Tibial nerve (tissue), 4 donors: ENCODE results near the gene ACOT9. TPM values are rescaled to one million over a fixed set of nuclear protein-coding genes. Genes with fewer than 3 reads are reported as not detected.

Experiments used
- DNase-seq, 2 donors: peaks; one replicate each; pipeline ENCODE4 v3.0.0-alpha.2; 2019; ENCODE audit warnings: low spot score in 2 of 2
- H3K27ac ChIP-seq, 4 donors: fragments of 200-600 bp; sonication (generic) in 3 of 4; one replicate each; pipeline ENCODE4 v1.5.1; 2017 to 2019; ENCODE audit warnings: mild to moderate bottlenecking in 1 of 4
- H3K27me3 ChIP-seq, 2 donors: fragments of 200-600 bp; sonication (generic) in 1 of 2; one replicate each; pipeline versions ENCODE4 v1.5.1 to v1.6.0; 2017 to 2019
- H3K36me3 ChIP-seq, 3 donors: fragments of 200-600 bp; sonication (generic); one replicate each; pipeline ENCODE4 v1.5.1; 2018 to 2019
- H3K4me1 ChIP-seq, 4 donors: fragments of 200-600 bp; sonication (generic) in 3 of 4; one replicate each; pipeline ENCODE4 v1.5.1; 2017 to 2019
- H3K4me3 ChIP-seq, 4 donors: fragments of 200-600 bp; sonication (generic) in 3 of 4; one replicate each; pipeline ENCODE4 v1.5.1; 2017 to 2019; ENCODE audit warnings: mild to moderate bottlenecking in 1 of 4, moderate library complexity in 1 of 4
- H3K9me3 ChIP-seq, 4 donors: fragments of 200-600 bp; sonication (generic) in 3 of 4; one replicate each; pipeline ENCODE4 v1.5.1; 2017 to 2019
- CTCF ChIP-seq, 5 experiments: fragments of 200-600 bp in 3 of 5; fragments of 450-650 bp in 2 of 5; sonication (generic) in 3 of 5; IDR thresholded peaks; one replicate each; pipeline ENCODE4 v1.5.1; 2016 to 2019; ENCODE audit warnings: antibody characterized with exemption in 5 of 5, mild to moderate bottlenecking in 3 of 5, moderate library complexity in 2 of 5
- EP300 ChIP-seq, 2 donors: sonication (generic); formaldehyde crosslinking; IDR thresholded peaks; one replicate each; pipeline ENCODE4 v1.6.1; 2017; ENCODE audit warnings: antibody characterized with exemption in 2 of 2, mild to moderate bottlenecking in 1 of 2
- POLR2A ChIP-seq, 2 donors: fragments of 450-650 bp; IDR thresholded peaks; one replicate each; pipeline ENCODE4 v1.6.1; 2017; ENCODE audit warnings: antibody characterized with exemption in 2 of 2, mild to moderate bottlenecking in 2 of 2, moderate library complexity in 2 of 2
- WGBS, 2 donors: methylation state at CpG; one replicate each; pipeline ENCODE4 v1.1.5; 2018; 5-methylcytosine and 5-hydroxymethylcytosine counted together
- total RNA-seq, 4 donors: library from RNA; depleted of rRNA; stranded (reverse); fragments of >200 nt; gene quantifications; one replicate each; pipeline ENCODE4 v1.1.0, GENCODE V29; 2016

Gene ACOT9
- total RNA-seq, 4 donors from 2014 or later: 35.7 to 68.2 (median 43.1) TPM

GRCh38 chrX:23765868-23766267 is 22.8 kb upstream of the ACOT9 start:
- Histone ChIP-seq H3K4me1 (no peaks in the 10 kb centered on the region), H3K4me3 (no peak overlapping the region), H3K27me3 (no peaks in the 10 kb centered on the region), H3K36me3 (no peaks in the 10 kb centered on the region), H3K27ac (no peak overlapping the region), H3K9me3 (no peaks in the 10 kb centered on the region)
- TF ChIP-seq CTCF (IDR thresholded peaks at IDR 0.05) (no peak), EP300 (IDR thresholded peaks at IDR 0.05) (no peak), POLR2A (IDR thresholded peaks at IDR 0.05) (no peak)
- 80 to 90% methylated on average over 1 to 16 of the region's 16 CpGs for WGBS, 2 donors
- DNase-seq: no peak

GRCh38 chrX:23765449-23765848 is 22.4 kb upstream of the ACOT9 start:
- TF ChIP-seq CTCF (IDR thresholded peaks at IDR 0.05) (no peak), POLR2A (IDR thresholded peaks at IDR 0.05) (no peak), EP300 (IDR thresholded peaks at IDR 0.05) (no peak)
- no peak for DNase-seq
- WGBS, 2 donors: 89% methylated on average over 5 of the region's 5 CpGs
- no peak overlapping the region for H3K27ac ChIP-seq
- H3K9me3 ChIP-seq: no peaks in the 10 kb centered on the region
- no peaks in the 10 kb centered on the region for H3K36me3 ChIP-seq
- no peak overlapping the region for H3K4me3 ChIP-seq
- H3K27me3 ChIP-seq: no peaks in the 10 kb centered on the region
- no peaks in the 10 kb centered on the region for H3K4me1 ChIP-seq

- no peaks in the 10 kb centered on the region for H3K9me3 ChIP-seq
- DNase-seq: no peak
- 31 to 59% methylated on average over 3 to 4 of the region's 4 CpGs for whole genome bisulfite sequencing, 2 donors
- no peak overlapping the region for H3K27ac ChIP-seq
- H3K36me3 ChIP-seq: no peaks in the 10 kb centered on the region
- H3K4me3 ChIP-seq: no peak overlapping the region
- no peaks in the 10 kb centered on the region for H3K27me3 ChIP-seq
- no peak for TF ChIP-seq POLR2A (IDR thresholded peaks at IDR 0.05)
- no peak for TF ChIP-seq EP300 (IDR thresholded peaks at IDR 0.05)
- TF ChIP-seq CTCF (IDR thresholded peaks at IDR 0.05): no peak
- no peaks in the 10 kb centered on the region for H3K4me1 ChIP-seq
Measured at GRCh38 chrX:23764188-23764984, 21.3 kb upstream of the ACOT9 start.

GRCh38 chrX:23759821-23760220 is 16.7 kb upstream of the ACOT9 start:
- no peak for TF ChIP-seq POLR2A (IDR thresholded peaks at IDR 0.05)
- no peak for TF ChIP-seq CTCF (IDR thresholded peaks at IDR 0.05)
- TF ChIP-seq EP300 (IDR thresholded peaks at IDR 0.05): no peak
- H3K27me3 ChIP-seq: no peaks in the 10 kb centered on the region
- no peak overlapping the region for H3K4me3 ChIP-seq
- no peak overlapping the region for H3K27ac ChIP-seq
- H3K9me3 ChIP-seq: no peaks in the 10 kb centered on the region
- H3K36me3 ChIP-seq: no peaks in the 10 kb centered on the region
- no peak for DNase-seq
- WGBS, 2 donors: 72 to 74% methylated on average over 2 of the region's 2 CpGs
- H3K4me1 ChIP-seq: no peaks in the 10 kb centered on the region

- TF ChIP-seq EP300 (IDR thresholded peaks at IDR 0.05) (no peak), CTCF (IDR thresholded peaks at IDR 0.05) (peak in 4 of 5 experiments; percentile 13 to 39 (median 38))
- no peak overlapping the region for H3K4me3 ChIP-seq
- H3K36me3 ChIP-seq: no peaks in the 10 kb centered on the region
- H3K4me1 ChIP-seq: no peaks in the 10 kb centered on the region
- WGBS, 2 donors: 3 to 6% methylated on average over 4 of the region's 4 CpGs
- no peaks in the 10 kb centered on the region for H3K9me3 ChIP-seq
- peak; percentile 15 to 63 for DNase-seq
- no peak overlapping the region for H3K27ac ChIP-seq
- H3K27me3 ChIP-seq: no peaks in the 10 kb centered on the region
Measured at GRCh38 chrX:23756165-23756564, 13.1 kb upstream of the ACOT9 start.
